Ureter (tissue), 1 donor: ENCODE results near the gene APMAP. TPM values are rescaled to one million over a fixed set of nuclear protein-coding genes. Genes with fewer than 3 reads are reported as not detected.
"Not testable (repeated sequence)": the region's sequence is repeated elsewhere in the genome, so short reads cannot be mapped to it uniquely, and the experiment has no call there.

Source experiments
- DNase-seq: peaks from one replicate; pipeline ENCODE4 v3.0.0-alpha.2; 2020; ENCODE audit warnings: low spot score
- total RNA-seq: library from RNA; stranded (reverse); gene quantifications from one replicate; pipeline ENCODE4 v1.2.4, GENCODE V29; 2023
- donor health status: DM: yes; HTN: yes; CAD: no.

APMAP gene
- total RNA-seq, 1 donor from 2014 or later, result 74.0 TPM

DNA sequence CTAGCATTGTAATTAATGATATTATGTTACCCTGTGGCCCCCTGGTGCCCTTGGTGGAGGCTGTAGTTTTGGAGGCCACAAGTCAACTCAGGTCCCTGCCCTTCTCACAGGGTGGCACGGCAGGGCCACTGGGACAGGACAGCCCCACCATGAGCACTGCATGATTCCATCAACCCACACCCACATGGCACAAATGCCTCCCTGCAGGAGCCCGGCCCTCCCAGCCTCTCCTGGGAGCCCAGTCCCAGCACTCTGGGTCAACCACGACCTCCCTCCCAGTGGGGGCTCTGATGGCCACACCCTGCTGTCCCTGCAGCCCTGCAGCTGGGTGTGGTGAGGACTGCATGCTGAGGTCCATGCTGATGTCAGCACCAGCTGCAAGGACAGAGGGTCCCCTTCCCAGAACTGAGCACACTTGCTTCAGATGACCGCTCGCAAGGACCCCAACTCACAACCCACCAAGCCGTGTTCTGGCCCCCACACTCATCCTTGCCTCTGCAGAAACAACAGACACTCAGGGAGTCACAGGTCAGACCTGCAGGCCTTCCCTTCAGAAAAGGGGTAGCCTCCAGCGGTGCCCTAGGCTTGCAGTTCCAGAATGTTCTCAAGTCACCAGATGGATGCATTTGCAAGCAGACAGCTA is 59.2 kb downstream of the APMAP start:
- DNase-seq, result peak; percentile 41

DNA sequence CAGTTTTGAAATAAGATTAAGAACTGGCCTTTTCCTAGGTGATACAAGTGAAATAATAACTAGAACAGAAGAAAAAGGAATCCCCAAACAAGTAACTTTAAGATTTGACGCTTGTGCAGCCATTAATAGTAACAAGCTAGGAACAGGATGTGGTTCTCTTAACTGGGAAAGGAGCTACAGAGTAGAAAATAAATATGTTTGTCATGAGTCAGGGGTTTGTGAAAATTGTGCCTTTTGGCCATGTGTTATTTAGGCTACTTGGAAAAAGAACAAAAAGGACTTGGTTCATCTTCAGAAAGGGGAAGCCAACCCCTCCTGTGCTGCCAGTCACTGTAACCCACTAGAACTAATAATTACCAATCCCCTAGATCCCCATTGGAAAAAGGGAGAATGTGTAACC is 60.7 kb downstream of the APMAP start:
- DNase-seq, result not testable (repeated sequence)

DNA sequence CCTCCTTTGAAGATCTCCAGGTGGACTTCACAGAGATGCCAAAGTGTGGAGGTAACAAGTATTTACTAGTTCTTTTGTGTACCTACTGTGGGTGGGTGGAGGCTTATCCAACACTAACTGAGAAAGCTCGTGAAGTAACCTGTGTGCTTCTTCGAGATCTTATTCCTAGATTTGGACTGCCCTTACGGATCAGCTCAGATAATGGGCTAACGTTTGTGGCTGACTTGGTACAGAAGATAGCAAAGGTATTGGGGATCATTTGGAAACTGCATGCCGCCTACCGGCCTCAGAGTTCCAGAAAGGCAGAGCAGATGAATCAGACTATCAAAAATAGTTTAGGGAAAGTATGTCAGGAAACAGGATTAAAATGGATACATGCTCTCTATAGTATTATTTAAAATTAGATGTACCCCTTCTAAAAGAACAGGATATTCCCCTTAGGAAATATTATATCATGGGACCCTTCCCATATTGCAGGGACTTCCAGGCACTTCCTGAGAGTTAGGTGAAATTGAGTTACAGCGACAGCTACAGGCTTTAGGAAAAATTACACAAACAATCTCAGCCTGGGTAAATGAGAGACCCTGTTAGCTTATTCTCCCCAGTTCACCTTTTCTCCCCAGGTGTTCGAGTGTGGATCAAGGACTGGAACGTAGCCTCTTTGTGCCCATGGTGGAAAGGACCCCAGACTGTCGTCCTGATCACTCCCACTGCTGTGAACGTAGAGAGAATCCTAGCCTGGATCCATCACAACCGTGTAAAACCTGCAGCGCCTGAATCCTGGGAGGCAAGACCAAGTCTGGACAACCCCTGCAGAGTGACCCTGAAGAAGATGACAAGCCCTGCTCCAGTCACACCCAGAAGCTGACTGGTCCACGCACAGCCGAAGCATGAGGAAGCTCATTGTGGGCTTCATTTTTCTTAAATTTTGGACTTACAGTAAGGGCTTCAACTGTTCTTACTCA is 61.5 kb downstream of the APMAP start:
- peak; percentile 37 for DNase-seq

DNA sequence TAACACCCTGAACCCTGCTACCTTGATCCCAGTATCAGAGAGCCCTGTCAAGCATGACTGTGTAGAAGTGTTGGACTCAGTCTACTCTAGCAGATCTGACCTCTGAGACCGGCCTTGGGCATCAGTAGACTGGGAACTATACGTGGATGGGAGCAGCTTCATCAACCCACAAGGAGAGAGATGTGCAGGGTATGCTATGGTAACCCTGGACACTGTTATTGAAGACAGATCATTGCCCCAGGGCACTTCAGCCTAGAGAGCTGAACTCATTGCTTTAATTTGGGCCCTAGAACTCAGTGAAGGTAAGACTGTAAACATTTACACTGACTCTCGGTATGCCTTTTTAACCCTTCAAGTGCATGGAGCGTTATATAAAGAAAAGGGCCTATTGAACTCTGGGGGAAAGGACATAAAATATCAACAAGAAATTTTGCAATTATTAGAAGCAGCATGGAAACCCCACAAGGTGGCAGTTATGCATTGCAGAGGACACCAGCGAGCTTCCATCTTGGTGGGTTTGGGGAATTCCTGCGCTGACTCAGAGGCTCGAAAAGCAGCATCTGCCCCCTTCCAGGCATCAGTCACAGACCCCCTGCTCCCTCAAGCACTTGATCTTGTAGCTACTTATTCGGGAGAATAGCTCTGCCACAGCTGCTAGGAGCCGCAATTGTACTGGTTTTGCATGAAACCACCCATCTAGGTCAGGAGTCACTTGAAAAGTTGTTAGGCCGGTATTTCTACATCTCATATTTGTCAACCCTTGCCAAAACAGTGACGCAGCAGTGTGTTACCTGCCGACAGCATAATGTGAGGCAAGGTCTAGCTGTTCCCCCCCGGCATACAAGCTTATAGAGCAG is 62.5 kb downstream of the APMAP start:
- peak; percentile 79 for DNase-seq

DNA sequence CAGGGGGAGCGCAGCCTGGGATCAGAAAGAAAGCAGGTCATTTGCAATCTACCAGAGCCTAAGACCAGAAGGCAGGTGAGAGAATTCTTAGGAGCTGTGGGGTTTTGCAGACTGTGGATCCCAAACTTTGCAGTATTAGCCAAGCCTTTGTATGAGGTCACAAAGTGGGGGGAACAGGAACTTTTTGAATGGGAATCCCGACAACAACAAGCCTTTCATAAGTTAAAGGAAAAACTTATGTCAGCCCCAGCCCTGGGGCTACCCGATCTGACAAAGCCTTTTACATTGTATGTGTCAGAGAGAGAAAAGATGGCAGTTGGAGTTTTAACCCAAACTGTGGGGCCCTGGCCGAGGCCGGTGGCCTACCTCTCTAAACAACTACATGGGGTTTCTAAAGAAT is 63.3 kb downstream of the APMAP start:
- not testable (repeated sequence) for DNase-seq

DNA sequence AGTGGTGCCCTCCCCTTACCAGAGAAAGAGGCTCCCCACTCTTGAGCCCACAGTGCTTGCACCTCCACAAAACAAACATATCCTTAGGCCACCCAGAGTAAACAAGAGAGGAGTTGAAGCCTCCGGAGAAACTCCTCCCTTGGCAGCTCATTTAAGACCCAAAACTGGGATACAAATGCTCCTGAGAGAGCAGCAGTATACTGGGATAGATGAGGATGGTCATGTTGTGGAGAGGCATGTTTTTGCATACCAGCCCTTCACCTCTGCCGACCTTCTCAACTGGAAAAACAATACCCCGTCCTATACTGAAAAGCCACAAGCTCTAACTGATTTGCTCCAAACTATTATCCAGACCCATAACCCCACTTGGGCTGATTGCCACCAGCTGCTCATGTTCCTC is 71.8 kb downstream of the APMAP start:
- DNase-seq, result not testable (repeated sequence)

DNA sequence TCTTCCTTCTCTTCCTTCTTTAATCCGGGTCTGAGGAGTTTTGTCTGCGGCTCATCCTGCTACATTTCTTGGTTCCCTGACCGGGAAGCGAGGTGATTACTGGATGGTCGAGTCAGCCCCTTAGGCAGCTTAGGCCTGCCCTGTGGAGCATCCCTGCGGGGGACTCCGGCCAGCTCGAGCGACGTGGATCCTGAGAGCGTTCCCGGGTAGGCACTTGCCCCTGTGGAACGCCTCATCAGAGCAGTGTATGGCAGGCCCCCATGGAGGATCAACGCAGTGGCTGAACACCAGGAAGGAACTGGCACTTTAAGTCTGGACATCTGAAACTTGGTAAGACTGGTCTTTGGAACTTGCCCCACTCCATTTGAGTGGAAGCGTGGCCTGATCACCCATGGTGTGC is 72.9 kb downstream of the APMAP start:
- not testable (repeated sequence) for DNase-seq

DNA sequence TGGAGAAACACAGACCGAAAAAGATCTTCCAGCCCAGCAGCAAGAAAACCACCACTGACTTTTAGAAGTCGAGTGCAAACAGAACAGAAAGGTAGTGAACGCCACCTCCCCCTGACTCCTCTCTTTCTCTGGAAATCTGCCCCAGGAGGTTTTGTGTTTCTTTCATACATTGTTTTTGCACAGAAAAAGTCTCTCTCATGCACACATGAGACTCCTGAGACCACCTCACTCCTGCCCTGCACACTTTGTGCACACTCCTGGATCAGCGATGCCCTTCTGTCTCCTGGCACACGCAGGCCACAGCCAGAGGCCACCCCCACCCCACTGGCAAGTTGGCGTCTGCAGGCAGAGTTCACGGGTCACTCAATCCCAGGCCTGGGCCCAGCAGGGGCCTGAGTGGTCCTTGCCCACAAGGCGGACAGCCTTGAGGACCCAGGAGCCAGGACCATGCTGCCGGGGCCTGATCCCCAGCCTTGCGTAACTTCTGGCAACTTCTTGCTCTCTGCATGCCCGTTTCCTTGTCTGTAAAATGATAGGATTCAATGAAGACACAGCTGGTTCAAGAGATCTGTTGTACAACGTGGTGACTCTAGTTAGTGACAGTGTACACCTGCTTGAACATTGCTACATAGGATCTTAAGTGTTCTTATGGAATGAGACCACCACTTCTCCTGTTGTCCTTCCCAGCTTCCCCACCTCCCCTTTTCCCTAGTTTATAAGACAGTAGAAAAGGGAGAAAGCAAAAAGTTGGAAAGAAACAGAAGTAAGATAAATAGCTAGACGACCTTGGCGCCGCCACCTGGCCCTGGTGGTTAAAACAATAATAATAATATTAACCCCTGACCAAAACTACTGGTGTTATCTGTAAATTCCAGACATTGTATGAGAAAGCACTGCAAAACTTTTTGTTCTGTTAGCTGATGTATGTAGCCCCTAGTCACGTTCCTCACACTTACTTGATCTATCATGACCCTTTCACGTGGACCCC is 73.7 kb downstream of the APMAP start:
- no peak for DNase-seq

DNA sequence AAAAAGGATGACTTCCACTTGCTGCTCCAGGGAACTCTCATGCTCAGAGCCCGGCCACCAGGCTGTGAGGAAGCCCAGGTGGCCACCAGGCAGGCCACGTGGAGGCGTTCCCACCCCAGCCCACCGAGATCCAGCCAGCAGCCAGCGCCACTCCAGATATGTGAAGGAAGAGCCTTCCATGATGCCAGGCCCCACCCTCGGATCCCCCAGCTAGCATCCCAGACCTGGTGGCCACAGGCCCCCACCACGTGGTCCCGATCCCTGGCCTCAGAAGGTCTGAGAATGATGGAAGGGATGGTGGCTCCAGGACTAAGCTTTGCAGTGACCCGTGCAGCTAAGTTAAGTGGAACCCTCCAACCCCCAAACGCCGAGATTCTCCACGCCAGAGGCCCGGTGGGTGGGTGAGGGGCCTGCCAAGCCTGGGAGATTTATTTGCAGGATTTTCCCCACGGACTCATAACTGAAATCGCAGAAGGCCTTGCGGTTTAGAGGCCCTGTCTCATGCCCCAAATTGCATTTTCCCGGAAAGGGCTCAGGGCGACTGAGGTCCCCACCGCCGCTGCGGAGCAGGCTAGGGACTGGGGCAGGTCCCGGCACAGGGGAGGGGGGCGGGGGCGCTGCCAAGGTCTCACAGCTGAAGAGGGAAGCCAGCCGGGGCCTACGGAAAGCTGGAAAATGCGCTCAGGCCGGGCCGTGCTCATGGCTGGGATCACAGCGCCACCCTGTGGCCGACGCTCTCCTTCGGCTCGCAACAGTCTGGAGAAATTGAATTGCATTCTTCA is 74.6 kb downstream of the APMAP start:
- DNase-seq, result peak; percentile 75

DNA sequence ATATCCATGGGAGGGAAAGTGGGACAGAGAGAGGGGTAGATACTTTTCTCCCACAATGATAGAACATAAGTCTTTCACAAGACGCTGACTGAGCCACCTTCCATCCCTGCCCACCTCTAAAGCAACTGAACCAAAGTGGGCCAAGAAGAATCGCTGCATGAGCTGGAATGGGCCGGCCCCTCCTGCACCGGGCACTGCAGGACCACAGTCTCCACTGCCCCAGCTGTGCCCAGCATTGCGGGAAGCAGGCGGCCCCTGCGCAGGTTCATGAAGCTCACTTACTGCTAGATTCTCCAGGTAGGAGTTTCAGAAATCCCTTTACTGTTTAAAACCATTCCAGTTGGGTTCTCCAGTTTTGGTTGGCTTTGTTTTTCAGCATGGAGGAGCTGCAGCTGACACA is 75.5 kb downstream of the APMAP start:
- DNase-seq, result no peak

DNA sequence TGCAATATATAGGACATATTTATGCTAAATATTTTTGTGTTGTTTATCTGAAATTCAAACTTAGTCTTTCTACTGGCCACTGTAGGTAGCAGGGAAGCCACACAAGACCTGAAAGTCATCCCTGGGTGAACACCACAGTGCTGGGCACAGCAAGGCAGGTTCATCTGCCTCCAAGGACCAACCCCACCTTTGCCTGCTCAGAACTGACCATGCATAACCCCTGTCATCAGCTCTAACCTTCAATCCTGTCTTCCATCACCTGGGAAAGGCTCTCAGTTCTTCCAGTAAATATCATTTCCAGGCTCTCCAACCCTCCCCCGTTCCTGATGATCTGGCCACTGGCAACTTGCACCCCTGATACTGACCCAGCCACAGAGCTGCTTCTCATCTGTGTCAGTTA is 76.1 kb downstream of the APMAP start:
- no peak for DNase-seq

DNA sequence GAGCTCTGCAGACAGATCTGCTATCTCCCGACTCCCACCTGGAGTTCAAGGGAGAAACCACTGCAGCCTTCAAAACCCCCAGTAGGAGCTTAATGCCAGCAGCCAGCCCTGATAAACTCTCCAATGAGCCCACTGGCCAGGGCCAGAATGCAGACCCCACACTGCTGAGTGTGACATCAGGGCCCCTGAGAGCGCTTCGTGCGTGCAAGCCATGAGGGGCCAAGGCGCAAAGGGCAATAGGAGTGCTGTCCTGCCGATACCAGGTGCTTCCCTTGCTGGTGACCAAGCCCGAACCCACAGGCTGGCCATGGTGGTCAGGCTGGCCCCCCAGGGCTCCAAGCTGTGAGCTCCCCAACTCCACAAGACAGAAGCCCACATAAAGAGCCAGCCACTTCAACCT is 76.7 kb downstream of the APMAP start:
- no peak for DNase-seq

DNA sequence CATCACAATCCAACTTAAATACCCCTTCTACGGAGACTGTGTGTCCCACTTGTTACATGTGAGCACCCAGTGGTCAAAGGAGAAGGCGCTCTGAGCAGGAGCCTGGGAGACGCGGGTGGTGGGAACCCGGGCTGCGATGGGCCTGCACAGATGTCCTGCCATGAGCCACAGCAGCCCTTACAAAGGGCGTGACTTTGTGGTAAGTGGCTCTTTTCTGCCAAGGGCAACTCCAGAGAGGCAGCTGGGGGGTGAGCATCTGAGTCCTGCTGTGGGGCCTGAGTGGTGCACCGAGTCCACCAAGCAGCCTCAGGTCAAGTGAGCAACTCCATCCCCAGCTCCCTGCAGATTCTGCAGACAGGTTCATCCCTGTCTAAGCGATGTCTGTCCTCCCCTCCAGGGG is 77.1 kb downstream of the APMAP start:
- no peak for DNase-seq

DNA sequence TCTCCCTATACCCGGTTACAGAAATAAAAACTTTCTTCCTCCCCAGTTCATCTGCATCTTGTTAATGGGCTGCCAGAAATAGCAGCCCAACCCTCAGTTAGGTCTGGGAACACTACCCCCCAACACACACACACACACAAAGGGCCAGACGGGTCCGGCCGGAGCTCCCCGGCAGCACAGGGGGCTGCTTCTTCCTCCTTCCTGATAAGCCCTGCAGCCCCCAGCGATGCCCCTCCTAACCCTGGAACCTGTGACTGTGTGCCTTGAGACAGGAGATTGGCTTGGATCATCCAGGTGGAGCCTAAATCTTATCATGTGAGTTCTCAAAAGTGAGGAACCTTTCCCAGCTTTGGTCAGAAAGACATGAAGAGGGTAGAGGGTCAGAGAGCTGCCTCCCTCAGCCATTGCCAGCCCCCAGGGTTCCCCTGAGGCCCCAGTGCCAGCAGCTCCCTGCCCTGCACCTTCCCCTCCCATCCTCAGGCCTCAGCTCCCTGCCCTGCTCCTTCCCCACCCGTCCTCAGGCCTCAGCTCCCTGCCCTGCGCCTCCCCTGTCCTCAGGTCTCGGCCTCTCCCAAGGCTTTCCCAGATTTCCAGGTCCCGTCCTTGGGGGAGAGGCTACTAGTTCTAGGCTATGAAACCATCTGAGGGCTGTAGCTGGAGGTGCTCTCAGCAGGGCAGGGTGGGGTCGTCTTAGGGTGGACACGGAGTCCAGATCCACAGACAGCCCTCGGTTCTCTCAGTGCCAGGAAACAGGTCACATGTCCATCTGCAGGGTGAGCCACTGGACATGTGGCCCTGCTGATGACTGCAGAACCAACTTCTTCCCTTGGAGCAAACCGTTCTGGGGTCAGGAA is 77.9 kb downstream of the APMAP start:
- DNase-seq, result peak; percentile 41

DNA sequence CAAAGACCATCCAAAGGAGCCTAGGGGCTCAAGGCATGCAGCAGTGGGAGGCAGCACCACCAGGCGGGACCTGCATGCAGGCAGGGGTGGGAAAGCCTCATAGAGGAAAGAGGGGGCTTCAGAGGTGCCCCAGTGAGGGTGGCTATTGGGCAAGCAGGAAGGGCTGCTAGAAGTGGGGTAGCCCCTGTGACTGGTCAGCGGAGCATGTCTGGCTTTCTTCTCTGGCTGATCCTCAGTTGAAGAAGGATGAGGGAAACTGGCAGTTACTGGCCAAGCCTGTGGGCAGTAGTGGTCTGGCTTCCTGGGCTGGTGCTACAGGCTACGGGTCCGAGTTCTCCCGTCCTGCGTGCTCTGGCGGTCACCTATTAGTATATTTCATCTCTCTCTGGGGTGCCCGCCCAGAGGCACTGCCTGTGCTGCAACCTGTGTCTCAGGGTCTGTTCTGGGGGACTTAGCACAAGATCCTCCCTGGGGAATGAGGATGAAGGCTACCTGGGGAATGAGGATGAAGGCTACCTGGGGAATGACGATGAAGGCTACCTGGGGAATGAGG is 79.4 kb downstream of the APMAP start:
- no peak for DNase-seq
